Activated CD4-positive, alpha-beta T cell treated with anti-CD3 and anti-CD28 coated beads, Interleukin-2, amount 50 U/mL, for 1 hour (primary cell): ENCODE results near the gene PARVA.
"Not testable (repeated sequence)": the region's sequence is repeated elsewhere in the genome, so short reads cannot be mapped to it uniquely, and the experiment has no call there.

ENCODE experiments used
- DNase-seq: peaks from one replicate; pipeline ENCODE4 v3.0.0-alpha.2; 2020

PARVA gene

DNA sequence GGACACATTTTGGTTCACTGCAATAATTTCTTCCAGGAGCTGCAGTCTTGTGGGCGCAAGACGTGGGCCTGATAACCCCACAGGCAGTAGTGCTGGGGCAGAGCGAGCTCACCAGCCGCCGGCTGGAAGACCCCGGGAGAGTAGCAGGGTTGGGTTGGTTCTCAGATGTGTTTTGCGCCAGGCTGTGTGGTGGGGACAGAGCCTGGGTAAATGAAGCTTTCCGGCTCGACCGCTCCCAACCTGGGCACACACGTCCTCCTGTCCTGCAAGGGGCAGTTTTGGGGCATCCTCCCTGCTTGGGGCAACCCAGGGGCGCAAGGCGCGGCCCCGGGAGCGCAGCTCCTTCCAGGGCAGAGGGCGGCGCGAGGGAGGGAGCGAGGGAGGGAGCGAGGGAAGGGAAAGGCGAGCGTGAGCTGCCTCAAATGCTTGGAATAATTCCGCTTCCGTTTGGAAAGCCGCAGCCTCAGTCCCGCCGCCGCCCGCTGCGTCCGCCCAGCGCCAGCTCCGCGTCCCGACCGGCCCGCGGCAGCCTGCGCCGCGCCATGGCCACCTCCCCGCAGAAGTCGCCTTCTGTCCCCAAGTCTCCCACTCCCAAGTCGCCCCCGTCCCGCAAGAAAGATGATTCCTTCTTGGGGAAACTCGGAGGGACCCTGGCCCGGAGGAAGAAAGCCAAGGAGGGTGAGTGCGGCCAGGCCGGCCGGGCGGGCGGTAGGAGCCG lies at the start of gene PARVA:
Gene PARVA (plus strand): TSS at position 466 of the 718 bp plus-strand sequence. CDS start 77 bp downstream, at position 543.
- no peak for DNase-seq

- no peak for DNase-seq
These were observed 48.2 kb upstream of the PARVA start for GRCh38 chr11:12329169-12329568.

DNA sequence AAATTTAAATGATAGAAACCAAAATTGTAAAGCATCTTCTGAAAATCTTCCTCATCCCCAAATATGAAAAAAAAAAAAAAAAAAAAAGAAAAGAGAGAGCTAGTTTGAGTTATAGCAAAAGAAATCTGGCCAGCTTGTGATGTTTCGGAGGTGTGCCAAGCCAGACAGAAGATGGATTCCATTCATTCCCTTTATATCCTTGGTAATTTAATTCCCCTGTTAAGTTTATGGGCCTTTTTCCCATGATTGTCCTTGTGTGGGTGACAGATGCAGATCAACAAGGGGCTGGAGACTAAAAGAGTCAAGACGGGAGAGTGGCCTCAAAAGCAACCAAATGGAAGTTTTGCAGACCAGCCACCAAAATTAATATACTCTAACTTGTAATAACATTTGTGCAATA lies 47.6 kb upstream of the PARVA start:
- DNase-seq, result no peak

DNA sequence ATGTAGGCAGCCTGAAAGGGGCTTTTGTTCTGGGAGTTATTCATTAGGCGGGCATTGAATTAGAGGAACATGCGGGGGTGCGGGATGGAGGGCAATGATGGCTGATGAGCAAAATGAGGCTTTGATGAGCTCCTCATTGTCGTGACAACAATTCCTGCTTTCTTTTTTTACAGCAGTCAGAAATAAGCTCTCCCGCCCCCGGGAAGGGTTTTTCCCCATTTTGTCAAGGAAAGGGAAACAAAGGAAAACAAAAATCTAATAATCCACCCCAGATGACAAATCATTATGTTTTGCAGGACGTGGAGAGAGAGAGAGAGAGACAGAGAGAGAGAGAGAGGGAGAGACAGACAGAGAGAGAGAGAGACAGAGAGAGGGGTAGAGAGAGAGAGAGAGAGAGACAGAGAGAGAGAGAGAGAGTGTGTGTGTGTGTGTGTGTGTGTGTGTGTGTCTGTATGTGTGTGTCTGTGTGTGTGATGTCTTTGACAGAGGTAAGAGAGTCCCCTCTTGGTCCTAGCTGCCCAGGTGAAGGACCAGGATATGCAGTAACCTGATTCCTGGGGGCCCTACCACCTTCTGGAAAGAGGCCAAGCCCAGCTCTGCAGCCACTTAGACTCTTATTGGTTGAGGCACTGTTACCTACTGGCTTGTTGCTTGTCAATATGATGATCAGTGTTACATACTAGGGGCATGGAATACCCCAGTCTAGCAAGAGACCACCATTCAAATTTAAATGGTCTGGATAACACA lies 46.7 kb upstream of the PARVA start:
- no peak for DNase-seq

DNA sequence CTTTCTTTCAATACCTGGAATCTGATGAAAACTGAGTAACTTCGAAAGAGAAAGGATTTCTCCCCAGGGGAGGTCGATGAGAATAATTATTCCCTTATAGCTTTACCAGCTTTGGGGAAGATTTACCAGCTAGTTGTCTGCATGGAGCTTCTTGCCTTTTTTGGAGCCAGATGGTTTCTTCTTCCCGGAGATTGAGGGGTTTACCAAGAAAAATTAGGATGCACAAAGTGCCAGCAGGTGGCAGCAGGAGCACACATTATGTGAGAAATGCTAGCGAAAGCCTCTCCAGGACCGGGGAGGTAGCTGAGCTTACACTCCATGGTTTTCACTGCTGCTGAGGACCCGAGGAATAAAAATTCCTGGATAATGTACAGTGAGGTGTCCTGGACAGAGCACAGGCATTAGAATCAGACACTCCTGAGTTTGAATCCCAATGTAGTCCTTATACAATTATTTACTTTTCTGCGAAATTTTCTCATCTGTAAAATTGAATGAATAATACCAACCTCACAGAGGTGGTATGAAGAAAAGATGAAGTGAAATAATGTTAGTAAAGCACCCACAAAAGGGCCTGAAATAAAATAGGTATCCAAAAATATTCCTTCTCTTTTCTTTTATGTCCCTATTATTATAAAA lies 46.0 kb upstream of the PARVA start:
- DNase-seq, result peak; percentile 77

DNA sequence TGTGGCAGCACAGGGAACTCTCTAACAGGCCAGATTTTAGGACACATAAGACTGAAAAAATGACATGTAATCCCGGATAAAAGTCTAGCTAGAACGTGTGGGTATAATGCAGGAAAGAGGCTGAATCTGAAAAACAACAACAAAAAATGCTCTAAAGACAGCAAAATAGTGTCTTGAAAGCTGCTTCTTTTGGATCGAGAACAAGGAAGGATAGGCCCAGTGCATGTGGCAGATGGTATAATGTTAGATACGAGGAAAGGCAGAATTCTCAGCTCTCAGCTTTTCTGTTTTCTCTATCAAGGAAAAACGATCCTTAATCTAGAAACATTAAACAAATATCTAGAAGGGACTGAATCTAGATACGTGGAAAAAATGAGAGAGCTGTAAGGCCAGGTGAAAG lies 33.8 kb upstream of the PARVA start:
- DNase-seq, result no peak

DNA sequence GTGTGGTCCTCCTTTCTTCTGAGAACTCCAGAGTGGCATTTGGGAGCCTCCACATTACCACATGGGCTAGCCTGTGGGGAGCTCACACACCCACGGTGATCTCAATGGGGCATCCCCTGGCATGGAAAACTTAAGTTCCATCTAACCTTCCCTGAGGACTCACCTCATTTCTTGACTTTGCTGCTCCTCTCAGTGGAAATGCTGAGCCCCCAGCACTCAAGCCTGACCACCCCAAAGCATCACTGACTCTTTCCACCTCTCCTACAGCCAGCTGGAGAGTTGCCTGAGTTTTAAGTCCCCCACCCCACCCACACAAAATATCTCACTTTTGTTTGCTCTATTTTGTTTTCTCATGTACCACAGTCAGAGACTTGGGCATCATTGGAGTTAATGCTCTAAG lies 23.8 kb upstream of the PARVA start:
- DNase-seq, result no peak

DNA sequence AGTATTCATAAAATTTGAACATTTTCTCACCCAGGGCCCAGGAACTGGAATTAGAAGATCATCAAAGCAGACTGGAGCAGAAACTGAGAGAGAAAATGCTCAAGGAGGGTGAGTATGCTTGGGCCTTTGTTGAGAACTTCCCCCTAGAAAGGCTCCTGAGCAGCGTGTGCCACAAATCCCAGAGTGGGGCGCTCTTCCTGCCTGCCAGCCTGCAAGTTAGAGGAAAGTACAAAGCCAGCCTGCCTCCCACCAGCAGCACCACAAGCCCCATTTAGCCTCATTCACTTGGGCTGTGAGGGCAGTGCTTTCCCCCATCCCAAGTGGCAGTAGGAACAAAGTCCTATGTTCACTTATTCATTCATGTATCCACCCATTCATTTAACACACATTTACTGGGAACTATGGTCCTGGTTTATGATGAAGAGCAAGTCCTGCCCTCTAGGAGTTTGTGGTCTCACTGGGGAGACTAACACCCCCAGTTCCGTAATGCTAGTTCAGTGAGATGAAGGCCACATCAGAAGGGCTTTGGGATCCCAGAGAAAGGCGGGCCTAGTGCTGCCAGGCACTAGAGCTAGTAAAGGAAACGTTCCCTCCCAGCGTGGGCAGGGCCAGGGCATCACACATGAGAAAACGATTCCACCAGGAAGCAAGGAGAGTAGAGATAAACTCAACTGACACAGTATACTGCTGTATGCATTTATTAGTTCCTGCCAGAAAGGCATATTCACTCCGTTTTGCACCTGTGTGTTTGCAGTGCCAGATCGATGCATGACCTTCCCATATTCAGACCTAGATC lies 22.4 kb upstream of the PARVA start:
- DNase-seq, result no peak

DNA sequence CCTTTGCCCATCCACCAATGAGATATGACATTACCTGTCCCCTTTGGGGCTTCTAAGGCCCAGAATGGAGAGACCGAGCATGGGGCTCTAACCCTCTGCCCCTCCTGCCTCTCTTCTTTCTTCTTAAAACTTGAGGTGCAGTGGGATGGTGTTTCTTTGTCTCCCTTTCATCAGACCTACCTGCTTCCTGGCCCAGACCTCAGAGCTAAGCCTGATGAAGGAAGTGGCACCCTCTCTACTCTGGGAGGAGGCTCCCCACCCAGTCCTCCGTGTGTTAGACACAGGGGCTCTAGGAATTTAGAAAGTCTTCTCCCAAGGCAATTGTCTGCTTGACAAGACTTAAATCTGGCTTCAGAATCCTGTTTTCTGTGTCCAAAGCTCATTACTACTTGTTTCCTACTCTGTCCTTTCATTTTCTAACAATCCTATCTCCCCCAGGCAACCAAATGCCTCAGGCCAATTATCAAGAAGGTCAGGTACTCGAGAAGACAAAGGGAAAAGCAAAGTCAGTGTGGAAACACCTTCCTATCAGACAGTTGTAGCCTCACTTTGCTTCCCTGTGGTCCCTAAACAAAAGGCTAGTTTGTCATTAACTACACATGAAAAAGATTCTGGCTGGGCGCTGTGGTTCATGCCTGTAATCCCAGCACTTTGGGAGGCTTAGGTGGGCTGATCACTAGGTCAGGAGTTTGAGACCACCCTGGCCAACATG lies 20.3 kb upstream of the PARVA start:
- no peak for DNase-seq

DNA sequence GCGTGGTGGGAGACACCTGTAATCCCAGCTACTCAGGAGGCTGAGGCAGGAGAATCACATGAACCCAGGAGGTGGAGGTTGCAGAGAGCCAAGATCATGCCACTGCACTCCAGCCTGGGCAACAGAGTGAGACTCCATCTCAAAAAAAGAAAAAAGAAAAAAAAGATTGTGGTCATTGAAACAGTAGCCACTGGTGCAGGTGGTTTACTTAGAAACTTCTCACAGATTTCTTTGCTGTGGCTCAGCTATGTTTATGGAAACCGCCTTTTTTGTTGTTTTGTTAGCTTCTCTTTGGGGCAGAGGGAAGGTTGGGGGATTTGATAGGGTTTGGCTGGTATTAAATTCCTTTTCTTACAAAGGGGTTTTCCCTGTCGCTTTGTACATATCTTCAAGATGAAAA lies 19.7 kb upstream of the PARVA start:
- not testable (repeated sequence) for DNase-seq

DNA sequence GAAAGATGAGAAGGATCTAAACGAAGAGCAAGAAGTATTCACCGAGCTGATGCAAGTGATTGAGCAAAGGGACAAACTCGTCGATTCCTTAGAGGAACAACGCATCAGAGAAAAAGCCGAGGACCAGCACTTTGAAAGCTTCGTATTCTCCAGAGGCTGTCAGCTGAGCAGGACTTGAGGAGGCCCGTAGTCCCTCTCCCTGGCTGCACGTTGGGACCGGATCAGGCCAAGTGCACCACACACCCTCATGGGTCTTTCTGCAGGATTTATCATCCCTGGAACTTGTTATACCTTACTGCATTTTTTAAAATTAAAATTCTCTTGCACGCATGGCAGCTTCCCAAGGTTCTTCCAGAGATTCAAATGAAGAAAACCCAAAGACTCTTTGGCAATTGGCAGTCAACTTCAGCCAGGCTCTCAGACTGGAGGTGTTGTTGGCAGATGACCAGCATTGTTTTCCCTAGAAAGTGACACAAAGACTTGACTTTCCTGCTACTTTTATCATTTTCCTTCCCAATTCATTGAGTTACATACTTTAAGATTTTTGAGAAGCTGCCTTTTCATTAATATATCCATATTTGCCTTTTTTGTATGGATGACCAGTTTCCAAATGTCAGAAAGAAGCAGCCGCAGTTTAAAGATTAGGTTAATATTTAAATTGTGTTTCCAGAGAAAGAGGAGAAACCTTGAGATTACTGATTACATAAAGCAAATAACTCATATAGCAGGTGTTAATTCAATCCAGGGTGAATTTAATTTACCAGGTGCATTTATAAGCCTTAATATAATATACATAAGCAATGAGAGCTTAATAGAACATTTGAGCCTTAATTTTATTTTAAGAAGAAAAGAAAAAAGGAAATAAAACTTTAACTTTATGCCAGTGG lies 18.8 kb upstream of the PARVA start:
- DNase-seq, result no peak

- no peak for DNase-seq
These were observed 17.6 kb upstream of the PARVA start for GRCh38 chr11:12359761-12360160.

GRCh38 chr11:12361682-12362081 lies 15.7 kb upstream of the PARVA start:
- DNase-seq, result no peak

GRCh38 chr11:12362857-12363256 lies 14.5 kb upstream of the PARVA start:
- DNase-seq, result no peak

- DNase-seq, result no peak
These were observed 14.0 kb upstream of the PARVA start for GRCh38 chr11:12363373-12363772.

DNA sequence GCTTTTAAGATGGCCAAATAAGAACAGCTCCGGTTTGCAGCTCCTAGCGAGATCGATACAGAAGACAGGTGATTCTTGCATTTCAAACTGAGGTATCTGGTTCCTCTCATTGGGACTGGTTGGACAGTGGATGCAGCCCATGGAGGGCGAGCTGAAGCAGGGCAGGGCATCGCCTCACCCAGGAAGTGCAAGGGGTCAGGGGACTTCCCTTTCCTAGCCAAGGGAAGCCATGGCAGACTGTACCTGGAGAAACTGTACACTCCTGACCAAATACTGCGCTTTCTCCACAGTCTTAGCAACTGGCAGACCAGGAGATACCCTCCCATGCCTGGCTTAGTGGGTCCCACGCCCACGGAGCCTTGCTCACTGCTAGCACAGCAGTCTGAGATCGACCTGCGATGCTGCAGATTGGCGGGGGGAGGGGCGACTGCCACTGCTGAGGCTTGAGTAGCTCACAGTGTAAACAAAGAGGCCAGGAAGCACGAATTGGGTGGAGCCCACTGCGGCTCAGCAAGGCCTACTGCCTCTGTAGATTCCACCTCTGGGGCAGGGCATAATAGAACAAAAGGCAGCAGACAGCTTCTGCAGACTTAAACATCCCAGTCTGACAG lies 11.3 kb upstream of the PARVA start:
- peak; percentile 45 for DNase-seq

- DNase-seq, result not testable (repeated sequence)
These were observed 10.3 kb upstream of the PARVA start for GRCh38 chr11:12367057-12367456.

GRCh38 chr11:12372111-12372510 lies 5.3 kb upstream of the PARVA start:
- no peak for DNase-seq

DNA sequence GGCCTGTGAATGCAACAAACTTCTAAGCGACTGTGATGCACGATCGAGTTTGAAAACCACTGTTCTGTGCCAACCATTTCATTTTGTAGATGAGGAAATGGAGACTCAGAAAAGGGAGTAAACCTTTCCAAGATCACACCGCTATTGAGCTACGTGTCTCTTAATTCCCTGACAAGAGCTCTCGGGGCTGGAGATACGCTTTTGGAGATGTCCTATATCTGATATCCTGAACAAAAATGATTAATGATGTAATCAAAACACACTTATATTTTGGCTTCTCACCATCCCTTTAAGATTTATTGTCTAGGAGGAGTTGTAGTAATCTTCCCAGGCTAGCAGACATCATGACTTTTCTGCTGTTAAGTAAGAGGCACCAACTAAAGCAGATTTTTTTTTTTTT lies 1.7 kb upstream of the PARVA start:
- DNase-seq, result no peak

GRCh38 chr11:12376259-12377081 lies 901 bp upstream of the PARVA start:
- no peak for DNase-seq
